ENCODE measurements around the gene MEN1.
"Not testable (repeated sequence)": the region's sequence is repeated elsewhere in the genome, so short reads cannot be mapped to it uniquely, and the experiment has no call there.

Gene MEN1

GRCh38 chr11:64827451-64827839, 17.1 kb upstream of the MEN1 start:
- no peaks in the 10 kb centered on the region for H3K4me1 ChIP-seq (ENCODE audit: control insufficient read depth, insufficient read depth, low read length)
- H3K4me3 ChIP-seq (ENCODE audit: low read length in 2 of 2): no peak overlapping the region
- no peaks in the 10 kb centered on the region for H3K27me3 ChIP-seq (ENCODE audit: control insufficient read depth in 1 of 2, insufficient read depth in 2 of 2, low read length in 2 of 2)
- no peaks in the 10 kb centered on the region for H3K36me3 ChIP-seq (ENCODE audit: control insufficient read depth in 2 of 2, insufficient read depth in 2 of 2, low read length in 2 of 2)
- no peaks in the 10 kb centered on the region for H3K9me3 ChIP-seq (ENCODE audit: control insufficient read depth in 2 of 2, low read length in 2 of 2)
- no peak overlapping the region for H3K27ac ChIP-seq (ENCODE audit: low read length)
- H3K9ac ChIP-seq (ENCODE audit: low read length in 2 of 2): no peak overlapping the region

GRCh38 chr11:64826578-64827450, 16.5 kb upstream of the MEN1 start:
- Histone ChIP-seq H3K36me3 (ENCODE audit: control insufficient read depth in 2 of 2, insufficient read depth in 2 of 2, low read length in 2 of 2) (no peaks in the 10 kb centered on the region), H3K4me1 (ENCODE audit: control insufficient read depth, insufficient read depth, low read length) (no peaks in the 10 kb centered on the region), H3K27ac (ENCODE audit: low read length) (no peak overlapping the region), H3K27me3 (ENCODE audit: control insufficient read depth in 1 of 2, insufficient read depth in 2 of 2, low read length in 2 of 2) (no peaks in the 10 kb centered on the region), H3K4me3 (ENCODE audit: low read length in 2 of 2) (no peak overlapping the region), H3K9me3 (ENCODE audit: control insufficient read depth in 2 of 2, low read length in 2 of 2) (no peaks in the 10 kb centered on the region), H3K9ac (ENCODE audit: low read length in 2 of 2) (no peak overlapping the region)

DNA sequence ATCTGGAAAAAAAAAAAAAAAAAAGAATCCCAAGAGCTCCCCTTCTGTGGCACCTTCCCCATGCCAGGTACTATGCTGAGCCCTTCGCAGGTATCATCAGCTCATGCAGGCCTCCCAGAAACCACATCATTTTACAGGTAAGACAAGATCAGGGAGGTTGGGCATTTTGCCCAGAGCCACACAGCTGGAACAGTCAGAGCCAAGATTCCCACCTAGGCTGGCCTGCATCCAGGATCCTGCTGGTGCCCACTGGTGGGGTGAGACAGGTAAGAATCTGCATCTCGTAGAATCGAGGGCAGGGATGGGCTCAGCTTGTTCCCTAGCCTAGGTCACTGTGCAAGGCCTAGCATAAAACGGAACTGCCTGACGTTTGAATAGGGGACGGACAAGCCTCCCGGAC, 15.7 kb upstream of the MEN1 start:
- Histone ChIP-seq H3K9ac (ENCODE audit: low read length in 2 of 2) (no peak overlapping the region), H3K27ac (ENCODE audit: low read length) (no peak overlapping the region), H3K4me1 (ENCODE audit: control insufficient read depth, insufficient read depth, low read length) (no peaks in the 10 kb centered on the region), H3K36me3 (ENCODE audit: control insufficient read depth in 2 of 2, insufficient read depth in 2 of 2, low read length in 2 of 2) (no peaks in the 10 kb centered on the region), H3K9me3 (ENCODE audit: control insufficient read depth in 2 of 2, low read length in 2 of 2) (no peaks in the 10 kb centered on the region), H3K27me3 (ENCODE audit: control insufficient read depth in 1 of 2, insufficient read depth in 2 of 2, low read length in 2 of 2) (no peaks in the 10 kb centered on the region), H3K4me3 (ENCODE audit: low read length in 2 of 2) (no peak overlapping the region)

GRCh38 chr11:64823568-64824119, 13.3 kb upstream of the MEN1 start:
- H3K36me3 ChIP-seq (ENCODE audit: control insufficient read depth in 2 of 2, insufficient read depth in 2 of 2, low read length in 2 of 2): no peaks in the 10 kb centered on the region
- no peaks in the 10 kb centered on the region for H3K4me1 ChIP-seq (ENCODE audit: control insufficient read depth, insufficient read depth, low read length)
- H3K27ac ChIP-seq (ENCODE audit: low read length): no peak overlapping the region
- H3K27me3 ChIP-seq (ENCODE audit: control insufficient read depth in 1 of 2, insufficient read depth in 2 of 2, low read length in 2 of 2): no peaks in the 10 kb centered on the region
- H3K9ac ChIP-seq (ENCODE audit: low read length in 2 of 2): no peak overlapping the region
- no peaks in the 10 kb centered on the region for H3K9me3 ChIP-seq (ENCODE audit: control insufficient read depth in 2 of 2, low read length in 2 of 2)
- no peak overlapping the region for H3K4me3 ChIP-seq (ENCODE audit: low read length in 2 of 2)

DNA sequence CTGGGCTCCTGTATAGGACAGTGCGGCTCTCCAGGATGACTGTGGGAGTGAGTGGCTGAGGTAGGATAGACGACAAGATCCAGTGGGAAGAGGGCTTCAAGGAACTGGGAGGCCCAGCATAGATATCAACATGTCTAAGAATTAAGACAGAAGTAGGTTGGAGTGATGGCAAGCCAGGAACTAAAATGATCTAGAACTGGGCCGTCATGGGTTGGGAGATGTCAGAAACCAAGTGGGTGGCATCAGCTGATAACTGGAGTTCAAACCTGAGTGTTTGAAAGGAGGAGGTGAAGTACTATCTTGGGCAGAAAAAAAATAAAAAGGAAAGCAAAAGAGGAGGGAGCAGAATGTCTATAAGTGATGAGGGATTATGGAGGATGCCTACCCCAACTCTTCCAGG, 7.1 kb upstream of the MEN1 start:
- no peak overlapping the region for H3K27ac ChIP-seq (ENCODE audit: low read length)
- no peak overlapping the region for H3K9ac ChIP-seq (ENCODE audit: low read length in 2 of 2)
- no peaks in the 10 kb centered on the region for H3K36me3 ChIP-seq (ENCODE audit: control insufficient read depth in 2 of 2, insufficient read depth in 2 of 2, low read length in 2 of 2)
- no peaks in the 10 kb centered on the region for H3K27me3 ChIP-seq (ENCODE audit: control insufficient read depth in 1 of 2, insufficient read depth in 2 of 2, low read length in 2 of 2)
- no peaks in the 10 kb centered on the region for H3K4me1 ChIP-seq (ENCODE audit: control insufficient read depth, insufficient read depth, low read length)
- H3K9me3 ChIP-seq (ENCODE audit: control insufficient read depth in 2 of 2, low read length in 2 of 2): no peaks in the 10 kb centered on the region
- no peak overlapping the region for H3K4me3 ChIP-seq (ENCODE audit: low read length in 2 of 2)

DNA sequence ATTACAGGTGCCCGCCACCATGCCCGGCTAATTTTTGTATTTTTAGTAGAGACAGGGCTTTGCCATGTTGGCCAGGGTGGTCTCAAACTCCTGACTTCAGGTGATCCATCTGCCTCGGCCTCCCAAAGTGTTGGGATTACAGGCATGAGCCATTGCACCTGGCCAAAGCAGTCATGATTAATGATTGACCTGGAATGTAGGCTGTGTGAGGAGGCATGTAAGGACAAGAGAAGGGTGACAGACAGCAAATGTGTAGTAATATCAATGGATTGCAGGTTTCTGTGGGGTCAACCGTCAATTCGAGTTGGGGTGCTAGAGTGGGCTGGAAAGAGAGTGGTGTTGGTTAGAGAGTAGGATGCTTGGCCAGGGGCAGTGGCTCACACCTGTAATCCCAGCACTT, 5.1 kb upstream of the MEN1 start:
- H3K4me3 ChIP-seq (ENCODE audit: low read length in 2 of 2); H3K4me1 ChIP-seq (ENCODE audit: control insufficient read depth, insufficient read depth, low read length); H3K9me3 ChIP-seq (ENCODE audit: control insufficient read depth in 2 of 2, low read length in 2 of 2); H3K27me3 ChIP-seq (ENCODE audit: control insufficient read depth in 1 of 2, insufficient read depth in 2 of 2, low read length in 2 of 2); H3K27ac ChIP-seq (ENCODE audit: low read length); H3K36me3 ChIP-seq (ENCODE audit: control insufficient read depth in 2 of 2, insufficient read depth in 2 of 2, low read length in 2 of 2); H3K9ac ChIP-seq (ENCODE audit: low read length in 2 of 2): not testable (repeated sequence)

DNA sequence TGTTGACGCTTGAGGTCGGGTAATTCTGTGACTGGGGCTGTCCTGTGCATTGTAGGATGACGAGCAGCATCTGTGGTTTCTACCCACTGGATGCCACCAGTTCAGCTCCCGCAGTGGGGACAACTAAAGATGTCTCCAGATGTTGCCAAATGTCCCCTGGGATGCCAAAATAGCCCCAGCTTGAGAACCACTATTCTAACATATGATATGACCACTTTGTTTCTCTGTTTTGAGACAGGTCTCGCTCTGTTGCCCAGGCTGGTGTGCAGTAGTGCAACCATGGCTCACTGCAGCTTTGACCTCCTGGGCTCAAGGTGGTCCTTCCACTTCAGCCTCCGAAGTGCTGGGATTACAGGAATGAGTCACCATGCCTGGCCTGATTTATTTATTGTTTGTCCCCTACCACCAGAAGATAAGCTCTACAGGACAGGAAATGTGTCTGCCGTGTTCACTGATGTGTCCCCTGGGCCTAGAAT, 4.4 kb upstream of the MEN1 start:
- H3K27me3 ChIP-seq (ENCODE audit: control insufficient read depth in 1 of 2, insufficient read depth in 2 of 2, low read length in 2 of 2): no peaks in the 10 kb centered on the region
- no peak overlapping the region for H3K9ac ChIP-seq (ENCODE audit: low read length in 2 of 2)
- no peaks in the 10 kb centered on the region for H3K36me3 ChIP-seq (ENCODE audit: control insufficient read depth in 2 of 2, insufficient read depth in 2 of 2, low read length in 2 of 2)
- no peak overlapping the region for H3K4me3 ChIP-seq (ENCODE audit: low read length in 2 of 2)
- no peaks in the 10 kb centered on the region for H3K9me3 ChIP-seq (ENCODE audit: control insufficient read depth in 2 of 2, low read length in 2 of 2)
- no peak overlapping the region for H3K27ac ChIP-seq (ENCODE audit: low read length)
- peaks cover 9% of the 10 kb centered on the region for H3K4me1 ChIP-seq (ENCODE audit: control insufficient read depth, insufficient read depth, low read length)

DNA sequence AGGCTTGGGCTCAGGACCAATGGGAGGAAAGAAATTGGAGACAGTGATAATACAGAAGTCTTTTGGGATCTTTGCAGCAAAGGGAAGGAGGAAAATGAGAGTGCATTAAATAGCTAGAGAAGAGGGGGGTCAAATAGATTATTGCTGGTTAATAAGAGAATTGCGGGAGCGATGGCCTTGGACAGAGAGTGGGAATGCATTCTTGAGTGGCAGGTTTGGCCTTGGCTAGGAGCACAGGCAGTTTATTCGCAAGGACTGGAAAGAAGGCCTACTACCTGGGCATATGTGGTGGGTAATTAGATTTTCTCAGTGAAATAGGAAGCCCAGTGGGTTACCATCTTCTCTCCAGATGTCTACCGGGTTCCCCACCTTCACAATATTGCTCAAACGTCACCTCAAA, 3.5 kb upstream of the MEN1 start:
- H3K9me3 ChIP-seq (ENCODE audit: control insufficient read depth in 2 of 2, low read length in 2 of 2): no peaks in the 10 kb centered on the region
- no peaks in the 10 kb centered on the region for H3K27me3 ChIP-seq (ENCODE audit: control insufficient read depth in 1 of 2, insufficient read depth in 2 of 2, low read length in 2 of 2)
- H3K4me1 ChIP-seq (ENCODE audit: control insufficient read depth, insufficient read depth, low read length): peaks cover 16% of the 10 kb centered on the region
- H3K9ac ChIP-seq (ENCODE audit: low read length in 2 of 2): no peak overlapping the region
- H3K36me3 ChIP-seq (ENCODE audit: control insufficient read depth in 2 of 2, insufficient read depth in 2 of 2, low read length in 2 of 2): no peaks in the 10 kb centered on the region
- H3K4me3 ChIP-seq (ENCODE audit: low read length in 2 of 2): no peak overlapping the region
- no peak overlapping the region for H3K27ac ChIP-seq (ENCODE audit: low read length)

GRCh38 chr11:64810891-64811272, 531 bp upstream of the MEN1 start:
- Histone ChIP-seq H3K9ac (ENCODE audit: low read length in 2 of 2) (no peak overlapping the region), H3K9me3 (ENCODE audit: control insufficient read depth in 2 of 2, low read length in 2 of 2) (no peaks in the 10 kb centered on the region), H3K27ac (ENCODE audit: low read length) (no peak overlapping the region), H3K4me1 (ENCODE audit: control insufficient read depth, insufficient read depth, low read length) (peaks cover 18% of the 10 kb centered on the region), H3K36me3 (ENCODE audit: control insufficient read depth in 2 of 2, insufficient read depth in 2 of 2, low read length in 2 of 2) (peaks cover 7 to 9% of the 10 kb centered on the region in 2 donors), H3K27me3 (ENCODE audit: control insufficient read depth in 1 of 2, insufficient read depth in 2 of 2, low read length in 2 of 2) (no peaks in the 10 kb centered on the region), H3K4me3 (ENCODE audit: low read length in 2 of 2) (peak overlapping the region; percentile 49 to 79)

DNA sequence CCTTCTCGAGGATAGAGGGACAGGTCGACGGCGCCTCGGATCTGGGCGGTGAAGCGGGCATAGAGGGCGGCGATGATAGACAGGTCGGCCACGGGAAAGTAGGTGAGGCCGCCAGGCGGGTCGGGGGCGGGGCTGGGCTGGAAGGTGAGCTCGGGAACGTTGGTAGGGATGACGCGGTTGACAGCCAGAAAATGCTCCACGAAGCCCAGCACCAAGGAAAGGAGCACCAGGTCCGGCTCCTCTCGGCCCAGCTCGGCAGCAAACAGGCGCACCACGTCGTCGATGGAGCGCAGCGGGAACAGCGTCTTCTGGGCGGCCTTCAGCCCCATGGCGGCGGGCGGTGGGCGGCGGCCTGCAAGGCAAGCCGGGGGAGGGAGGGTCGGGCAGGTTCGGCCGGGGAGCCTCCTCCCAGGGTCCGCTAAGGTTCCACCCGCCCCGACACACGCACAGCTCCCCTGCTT, 540 bp downstream of the MEN1 start:
- Histone ChIP-seq H3K4me3 (ENCODE audit: low read length in 2 of 2) (peak overlapping the region; percentile 62 to 79), H3K4me1 (ENCODE audit: control insufficient read depth, insufficient read depth, low read length) (peaks cover 18% of the 10 kb centered on the region), H3K27me3 (ENCODE audit: control insufficient read depth in 1 of 2, insufficient read depth in 2 of 2, low read length in 2 of 2) (no peaks in the 10 kb centered on the region), H3K27ac (ENCODE audit: low read length) (peak overlapping the region; percentile 24), H3K9ac (ENCODE audit: low read length in 2 of 2) (peak overlapping the region; percentile 61 to 71), H3K9me3 (ENCODE audit: control insufficient read depth in 2 of 2, low read length in 2 of 2) (no peaks in the 10 kb centered on the region), H3K36me3 (ENCODE audit: control insufficient read depth in 2 of 2, insufficient read depth in 2 of 2, low read length in 2 of 2) (peaks cover 15 to 17% of the 10 kb centered on the region in 2 donors)

- H3K27ac ChIP-seq (ENCODE audit: low read length): no peak overlapping the region
- no peaks in the 10 kb centered on the region for H3K9me3 ChIP-seq (ENCODE audit: control insufficient read depth in 2 of 2, low read length in 2 of 2)
- peaks cover 16 to 17% of the 10 kb centered on the region in 2 donors for H3K36me3 ChIP-seq (ENCODE audit: control insufficient read depth in 2 of 2, insufficient read depth in 2 of 2, low read length in 2 of 2)
- peaks cover 40% of the 10 kb centered on the region for H3K4me1 ChIP-seq (ENCODE audit: control insufficient read depth, insufficient read depth, low read length)
- no peak overlapping the region for H3K9ac ChIP-seq (ENCODE audit: low read length in 2 of 2)
- no peaks in the 10 kb centered on the region for H3K27me3 ChIP-seq (ENCODE audit: control insufficient read depth in 1 of 2, insufficient read depth in 2 of 2, low read length in 2 of 2)
- no peak overlapping the region for H3K4me3 ChIP-seq (ENCODE audit: low read length in 2 of 2)
These were observed 4.9 kb downstream of the MEN1 start for GRCh38 chr11:64805481-64805880.

All from stomach smooth muscle (tissue), 2 donors.